Trophoblast cell (in vitro differentiated cells and primary cell): Measurements from ENCODE around the gene RPL13A.
A peak's percentile ranks its signal among the peaks of the same experiment; 100 is the strongest.

Experiments used
- DNase-seq, 2 donors: peaks; one replicate each; pipeline ENCODE4 v3.0.0-alpha.2; 2016
- H2AFZ ChIP-seq: 2 replicates; pipeline ENCODE4 v1.6.1; 2013; ENCODE audit warnings: low read length, moderate library complexity, mild to moderate bottlenecking; ENCODE audit not compliant: insufficient read depth, poor library complexity
- H2AK5ac ChIP-seq: 2 replicates; pipeline ENCODE4 v1.6.1; 2013; ENCODE audit warnings: mild to moderate bottlenecking, low read length
- H2BK120ac ChIP-seq: 2 replicates; pipeline ENCODE4 v1.6.1; 2013; ENCODE audit warnings: low read length, mild to moderate bottlenecking, moderate library complexity; ENCODE audit not compliant: insufficient read depth, poor library complexity
- H2BK12ac ChIP-seq: 2 replicates; pipeline ENCODE4 v1.6.1; 2013; ENCODE audit warnings: mild to moderate bottlenecking, low read length, moderate library complexity
- H2BK5ac ChIP-seq: 2 replicates; pipeline ENCODE4 v1.6.1; 2013; ENCODE audit warnings: low read length, low read depth, moderate library complexity, mild to moderate bottlenecking; ENCODE audit not compliant: poor library complexity
- H3K14ac ChIP-seq: 2 replicates; pipeline ENCODE4 v1.6.1; 2013; ENCODE audit warnings: mild to moderate bottlenecking, low read length
- H3K18ac ChIP-seq: 2 replicates; pipeline ENCODE4 v1.6.1; 2013; ENCODE audit warnings: mild to moderate bottlenecking, low read length
- H3K23ac ChIP-seq: 2 replicates; pipeline ENCODE4 v1.6.1; 2013; ENCODE audit warnings: low read length
- H3K27ac ChIP-seq: 2 replicates; pipeline ENCODE4 v1.5.1; 2013; ENCODE audit warnings: low read depth, mild to moderate bottlenecking, inconsistent platforms, low read length, moderate library complexity
- H3K27me3 ChIP-seq: 2 replicates; pipeline ENCODE4 v1.6.1; 2013; ENCODE audit warnings: inconsistent platforms, mild to moderate bottlenecking, low read length, moderate library complexity; ENCODE audit not compliant: insufficient read depth
- H3K36me3 ChIP-seq, 2 experiments: 1 replicate in 1 of 2; 2 replicates in 1 of 2; pipeline ENCODE4 v1.6.1; 2013; ENCODE audit warnings: low read length in 2 of 2, mild to moderate bottlenecking in 2 of 2, moderate library complexity in 1 of 2; ENCODE audit not compliant: insufficient read depth in 2 of 2, control insufficient read depth in 1 of 2
- H3K4ac ChIP-seq: 2 replicates; pipeline ENCODE4 v1.6.1; 2013; ENCODE audit warnings: low read depth, mild to moderate bottlenecking, low read length, moderate library complexity
- H3K4me1 ChIP-seq, 2 experiments: 1 replicate in 1 of 2; 2 replicates in 1 of 2; pipeline ENCODE4 v1.6.1; 2013; ENCODE audit warnings: low read length in 2 of 2, mild to moderate bottlenecking in 2 of 2, moderate library complexity in 1 of 2; ENCODE audit not compliant: insufficient read depth in 2 of 2, control insufficient read depth in 1 of 2
- H3K4me2 ChIP-seq: 2 replicates; pipeline ENCODE4 v1.6.1; 2013; ENCODE audit warnings: inconsistent platforms, mild to moderate bottlenecking, low read length, moderate library complexity
- H3K4me3 ChIP-seq: 2 replicates; pipeline ENCODE4 v1.5.1; 2013; ENCODE audit warnings: mild to moderate bottlenecking, low read depth, low read length, inconsistent platforms
- H3K79me1 ChIP-seq: one replicate; pipeline ENCODE4 v1.6.1; 2013; ENCODE audit warnings: low read length
- H3K79me2 ChIP-seq: 2 replicates; pipeline ENCODE4 v1.6.1; 2013; ENCODE audit warnings: low read length, mild to moderate bottlenecking; ENCODE audit not compliant: control insufficient read depth, insufficient read depth, poor library complexity
- H3K9ac ChIP-seq: 2 replicates; pipeline ENCODE4 v1.6.1; 2013; ENCODE audit warnings: mild to moderate bottlenecking, low read length
- H3K9me3 ChIP-seq: 2 replicates; pipeline ENCODE4 v1.6.1; 2013; ENCODE audit warnings: low read depth, mild to moderate bottlenecking, control low read depth, inconsistent platforms, low read length; ENCODE audit not compliant: insufficient read depth
- H4K12ac ChIP-seq: 2 replicates; pipeline ENCODE4 v1.6.1; 2013; ENCODE audit warnings: low read depth, mild to moderate bottlenecking, low read length, moderate library complexity
- H4K8ac ChIP-seq: 2 replicates; pipeline ENCODE4 v1.6.1; 2013; ENCODE audit warnings: low read depth, mild to moderate bottlenecking, low read length, moderate library complexity
- H4K91ac ChIP-seq: one replicate; pipeline ENCODE4 v1.6.1; 2013; ENCODE audit warnings: low read depth, mild to moderate bottlenecking, low read length, moderate library complexity
- WGBS: extraction: QIAGEN DNeasy Blood & Tissue Kit; methylation state at CpG from one replicate; pipeline ENCODE4 v1.1.7; 2013; ENCODE audit warnings: missing lambda C conversion rate; ENCODE audit not compliant: insufficient read length, insufficient coverage; ENCODE audit errors: extremely low coverage; 5-methylcytosine and 5-hydroxymethylcytosine counted together

The RPL13A gene

GRCh38 chr19:49441210-49441959 is 46.0 kb upstream of the RPL13A start, which contains the start of gene SLC17A7:
SLC17A7 (minus strand) TSS chr19:49441527; CDS start chr19:49441379, 148 bp downstream.
- peak within 1 kb of the TSS; percentile 13 for H2BK12ac ChIP-seq
- no CpG with 5 or more reads among the region's 56 CpGs for WGBS

GRCh38 chr19:49441960-49442350 is 45.5 kb upstream of the RPL13A start:
- H3K4ac ChIP-seq: no peak overlapping the region
- no peak overlapping the region for H4K91ac ChIP-seq
- H3K4me3 ChIP-seq: no peak overlapping the region
- no peak overlapping the region for H2BK12ac ChIP-seq
- no peak overlapping the region for H3K9ac ChIP-seq
- no peak overlapping the region for H2AFZ ChIP-seq
- H3K36me3 ChIP-seq: peaks cover 6 to 7% of the 10 kb centered on the region in 2 experiments
- no peak overlapping the region for H3K23ac ChIP-seq
- no peaks in the 10 kb centered on the region for H3K4me1 ChIP-seq
- H3K18ac ChIP-seq: no peak overlapping the region
- H3K27ac ChIP-seq: no peak overlapping the region
- no peak overlapping the region for H4K8ac ChIP-seq
- H3K9me3 ChIP-seq: peaks cover 5% of the 10 kb centered on the region
- no peak overlapping the region for H3K4me2 ChIP-seq
- no peak for DNase-seq
- H3K27me3 ChIP-seq: peaks cover 47% of the 10 kb centered on the region
- no peak overlapping the region for H4K12ac ChIP-seq
- no peak overlapping the region for H2BK120ac ChIP-seq
- no peak overlapping the region for H2AK5ac ChIP-seq
- H3K79me1 ChIP-seq: peaks cover 5% of the 10 kb centered on the region
- no peak overlapping the region for H2BK5ac ChIP-seq
- H3K79me2 ChIP-seq: peaks cover 3% of the 10 kb centered on the region
- no CpG with 5 or more reads among the region's 14 CpGs for WGBS
- H3K14ac ChIP-seq: no peak overlapping the region

More at GRCh38 chr19:49441210-49441959, 46.0 kb upstream of the RPL13A start, which contains the start of gene SLC17A7:
- peak in 1 of 2 donors; percentile 30 for DNase-seq
- H2AK5ac ChIP-seq: no peak within 1 kb of the TSS
- H3K4me2 ChIP-seq: no peak within 1 kb of the TSS
- H2BK120ac ChIP-seq: no peak within 1 kb of the TSS
- H2AFZ ChIP-seq: no peak within 1 kb of the TSS
- H3K9ac ChIP-seq: no peak within 1 kb of the TSS
- H3K23ac ChIP-seq: no peak within 1 kb of the TSS
- H3K4me3 ChIP-seq: no peak within 1 kb of the TSS
- peaks cover 5% of the 10 kb centered on the region for H3K79me1 ChIP-seq
- H3K36me3 ChIP-seq: peaks cover under 1 to 2% of the 10 kb centered on the region in 2 experiments
- no peak within 1 kb of the TSS for H4K91ac ChIP-seq
- H3K79me2 ChIP-seq: peaks cover 3% of the 10 kb centered on the region
- H3K4ac ChIP-seq: no peak within 1 kb of the TSS
- H3K14ac ChIP-seq: no peak within 1 kb of the TSS
- H2BK5ac ChIP-seq: no peak within 1 kb of the TSS
- no peak within 1 kb of the TSS for H3K27ac ChIP-seq
- H3K18ac ChIP-seq: no peak within 1 kb of the TSS
- H3K9me3 ChIP-seq: peaks cover 7% of the 10 kb centered on the region
- no peak within 1 kb of the TSS for H4K8ac ChIP-seq
- no peak within 1 kb of the TSS for H4K12ac ChIP-seq
- peaks cover 53% of the 10 kb centered on the region for H3K27me3 ChIP-seq
- peaks cover 1 to 3% of the 10 kb centered on the region in 2 experiments for H3K4me1 ChIP-seq

GRCh38 chr19:49442354-49442753 is 45.1 kb upstream of the RPL13A start:
- H3K27me3 ChIP-seq: peaks cover 46% of the 10 kb centered on the region
- H3K4me3 ChIP-seq: no peak overlapping the region
- H3K4me1 ChIP-seq: no peaks in the 10 kb centered on the region
- WGBS: no CpG with 5 or more reads among the region's 11 CpGs
- H4K91ac ChIP-seq: no peak overlapping the region
- H3K23ac ChIP-seq: no peak overlapping the region
- H2BK12ac ChIP-seq: peak overlapping the region; percentile 13
- H3K14ac ChIP-seq: no peak overlapping the region
- no peak overlapping the region for H3K4ac ChIP-seq
- H3K79me1 ChIP-seq: peaks cover 5% of the 10 kb centered on the region
- H3K4me2 ChIP-seq: peak overlapping the region; percentile 36
- no peak overlapping the region for H2BK120ac ChIP-seq
- H3K18ac ChIP-seq: no peak overlapping the region
- peaks cover 3% of the 10 kb centered on the region for H3K79me2 ChIP-seq
- peaks cover 10 to 11% of the 10 kb centered on the region in 2 experiments for H3K36me3 ChIP-seq
- no peak overlapping the region for H3K27ac ChIP-seq
- peaks cover 5% of the 10 kb centered on the region for H3K9me3 ChIP-seq
- no peak overlapping the region for H4K8ac ChIP-seq
- no peak overlapping the region for H2AFZ ChIP-seq
- H2AK5ac ChIP-seq: no peak overlapping the region
- no peak for DNase-seq
- H2BK5ac ChIP-seq: no peak overlapping the region
- H4K12ac ChIP-seq: no peak overlapping the region
- H3K9ac ChIP-seq: no peak overlapping the region

DNA sequence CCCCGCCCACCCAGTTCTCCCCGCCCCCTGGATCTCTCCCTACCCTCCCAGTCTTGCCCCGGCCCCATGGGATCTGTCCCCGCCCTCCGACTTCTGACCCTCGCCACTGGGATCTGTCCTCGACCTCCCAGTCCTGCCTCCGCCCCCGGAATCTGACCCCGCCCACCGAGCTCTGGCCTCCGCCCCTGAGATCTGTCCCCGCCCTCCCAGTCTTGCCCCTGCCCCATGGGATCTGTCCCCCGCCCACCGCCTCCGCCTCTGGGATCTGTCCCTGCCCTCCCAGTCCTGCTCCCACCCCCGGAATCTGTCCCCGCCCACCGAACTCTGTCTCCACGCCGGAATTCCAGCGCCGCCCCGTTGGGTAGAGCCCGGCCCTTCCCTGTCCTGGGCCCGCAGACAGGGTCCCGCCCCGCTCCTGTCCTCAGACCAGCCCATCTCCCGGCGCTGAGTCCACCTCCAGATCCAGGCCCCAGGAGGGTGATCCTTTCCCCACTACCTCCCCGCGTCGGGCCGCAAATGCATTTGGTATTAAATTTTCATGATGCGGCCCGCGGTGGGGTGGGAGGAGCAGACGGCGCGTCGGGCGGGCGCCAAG is 44.5 kb upstream of the RPL13A start:
- peak; percentile 88 to 92 for DNase-seq
- Histone ChIP-seq H3K23ac (no peak overlapping the region), H2AFZ (peak overlapping the region; percentile 35)

More for the DNA sequence above, 44.5 kb upstream of the RPL13A start:
- Histone ChIP-seq H3K9me3 (peaks cover 5% of the 10 kb centered on the region), H2BK5ac (no peak overlapping the region), H3K27ac (no peak overlapping the region), H3K4ac (no peak overlapping the region), H3K18ac (peak overlapping the region; percentile 3), H2BK120ac (peak overlapping the region; percentile 7), H3K4me3 (peak overlapping the region; percentile 75), H3K79me2 (peaks cover 3% of the 10 kb centered on the region), H3K79me1 (peaks cover 5% of the 10 kb centered on the region), H3K4me2 (peak overlapping the region; percentile 94), H2AK5ac (no peak overlapping the region), H3K14ac (peak overlapping the region; percentile 4), H4K91ac (peak overlapping the region; percentile 49), H4K8ac (peak overlapping the region; percentile 8), H3K36me3 (peaks cover 12 to 15% of the 10 kb centered on the region in 2 experiments), H3K9ac (peak overlapping the region; percentile 57), H4K12ac (peak overlapping the region; percentile 14), H3K27me3 (peaks cover 43% of the 10 kb centered on the region), H3K4me1 (no peaks in the 10 kb centered on the region), H2BK12ac (no peak overlapping the region)
- WGBS: no CpG with 5 or more reads among the region's 43 CpGs
